Activated CD4-positive, alpha-beta memory T cell treated with anti-CD3 and anti-CD28 coated beads, Interleukin-2, amount 10 ng/mL, durations not matched to agents 7 days and 5 days (primary cell): ENCODE data around the gene KIF2C. TPM values are rescaled to one million over a fixed set of nuclear protein-coding genes. Genes with fewer than 3 reads are reported as not detected.
"Not testable (repeated sequence)": the region's sequence is repeated elsewhere in the genome, so short reads cannot be mapped to it uniquely, and the experiment has no call there.

ENCODE experiments used
- CTCF ChIA-PET: fragments of 350-600 bp; sonication (Branson Sonifier 250); formaldehyde crosslinking; loops from one replicate; lab custom pipeline; 2021; ENCODE audit warnings: antibody characterized with exemption, inconsistent platforms; lab: Charles Lee
- POLR2A ChIA-PET: fragments of 350-600 bp; sonication (Branson Sonifier 250); formaldehyde crosslinking; loops from one replicate; lab custom pipeline; 2021; ENCODE audit warnings: antibody characterized with exemption; lab: Charles Lee
- DNase-seq: peaks from one replicate; pipeline ENCODE4 v3.0.0-alpha.2; 2020
- H3K27ac Mint-ChIP-seq: one replicate; pipeline ENCODE4 v1.8.0; 2021; ENCODE audit warnings: mild to moderate bottlenecking, mixed read lengths
- H3K27me3 Mint-ChIP-seq: one replicate; pipeline ENCODE4 v1.8.0; 2021; ENCODE audit warnings: mixed read lengths
- H3K36me3 Mint-ChIP-seq: one replicate; pipeline ENCODE4 v1.8.0; 2021; ENCODE audit warnings: low read depth, mixed read lengths
- H3K4me1 Mint-ChIP-seq: one replicate; pipeline ENCODE4 v1.8.0; 2021; ENCODE audit warnings: mixed read lengths
- H3K4me3 Mint-ChIP-seq: one replicate; pipeline ENCODE4 v1.8.0; 2021; ENCODE audit warnings: mild to moderate bottlenecking, mixed read lengths
- H3K9me3 Mint-ChIP-seq: one replicate; pipeline ENCODE4 v1.8.0; 2021; ENCODE audit warnings: mixed read lengths
- total RNA-seq, 2 experiments: library from RNA; stranded (reverse); gene quantifications; one replicate each; pipeline ENCODE4 v1.2.3, GENCODE V29; 2021

Gene KIF2C
- total RNA-seq = 100 to 1,000 TPM; 105 to 106 TPM

DNA sequence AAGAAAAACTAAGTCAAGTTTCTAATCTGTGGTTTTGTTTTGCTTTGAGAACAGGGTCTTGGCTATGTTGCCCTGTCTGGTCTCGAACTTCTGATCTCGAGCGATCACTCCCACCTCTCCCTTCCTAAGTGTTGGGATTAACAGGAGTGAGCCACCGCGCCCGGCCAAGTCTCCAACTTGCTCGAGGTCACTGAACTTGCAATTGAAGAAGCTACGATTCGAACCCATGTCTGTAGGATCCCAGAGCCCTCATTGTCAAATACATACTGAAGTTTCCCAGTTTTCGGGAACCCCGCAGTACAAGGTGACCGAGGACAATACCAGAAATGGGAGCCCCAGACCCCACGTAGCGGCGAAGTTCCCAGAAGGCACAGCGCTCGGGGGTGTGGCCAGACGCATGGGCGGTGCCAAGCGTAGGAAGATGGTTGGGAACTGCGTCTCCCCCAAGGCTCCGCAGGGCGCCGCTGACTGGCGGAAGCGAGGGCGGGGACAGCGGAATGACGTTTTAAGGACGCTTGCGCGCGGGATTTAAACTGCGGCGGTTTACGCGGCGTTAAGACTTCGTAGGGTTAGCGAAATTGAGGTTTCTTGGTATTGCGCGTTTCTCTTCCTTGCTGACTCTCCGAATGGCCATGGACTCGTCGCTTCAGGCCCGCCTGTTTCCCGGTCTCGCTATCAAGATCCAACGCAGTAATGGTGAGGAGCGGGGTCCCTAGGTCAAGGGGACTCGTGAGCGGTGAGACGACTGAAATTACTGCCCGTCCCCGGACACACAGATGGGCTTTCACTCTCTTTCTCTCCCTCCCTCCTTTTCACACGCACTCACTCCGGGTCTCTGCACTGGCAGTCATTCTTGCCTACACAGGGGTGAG lies at the start of gene KIF2C:
TSS of gene KIF2C (plus strand) at position 531 of the 872 bp plus-strand sequence. CDS start at position 627, 96 bp downstream.
- Mint-ChIP-seq H3K9me3 (no peaks in the 10 kb centered on the region), H3K27me3 (peaks cover 3% of the 10 kb centered on the region), H3K27ac (peak within 1 kb of the TSS; percentile 84), H3K36me3 (peaks cover 43% of the 10 kb centered on the region), H3K4me1 (peaks cover 45% of the 10 kb centered on the region), H3K4me3 (peak within 1 kb of the TSS; percentile 91)
- ChIA-PET CTCF (interaction anchor here (1.4 to 3.0 kb wide), 2 partner anchors 9 to 36 kb away, joined by 3 to 31 read pairs; partner anchors contain the start of genes RNU5D-1 and RPS8), POLR2A (interaction anchor here (0.5 to 10.3 kb wide), 16 partner anchors 8 to 80 kb away, joined by 3 to 174 read pairs (median 4); partner anchors contain the start of genes BTBD19, RNU5D-1 and RPS8)
- DNase-seq = peak; percentile 98

DNA sequence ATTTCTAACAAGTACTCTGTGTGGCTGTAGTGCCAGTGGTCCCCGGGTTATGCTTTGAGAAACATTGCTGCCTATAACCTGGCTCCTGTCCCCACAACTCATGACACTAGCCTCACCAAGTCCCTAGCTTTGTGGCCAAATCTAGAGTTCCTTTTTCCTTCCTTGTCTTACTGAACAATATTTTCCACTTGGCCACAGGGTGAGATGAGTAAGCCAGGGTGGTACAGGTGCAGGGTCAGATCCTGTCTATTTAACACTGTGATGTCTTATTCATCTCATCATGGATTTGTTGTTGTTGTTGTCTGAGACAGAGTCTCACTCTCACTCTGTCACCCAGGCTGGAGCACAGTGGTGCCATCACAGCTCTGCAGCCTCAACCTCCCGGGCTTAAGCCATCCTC lies 46.5 kb upstream of the KIF2C start:
- Mint-ChIP-seq H3K9me3 (no peaks in the 10 kb centered on the region), H3K4me3 (no peak overlapping the region), H3K4me1 (peaks cover 21% of the 10 kb centered on the region), H3K27ac (no peak overlapping the region), H3K36me3 (no peaks in the 10 kb centered on the region), H3K27me3 (peaks cover 4% of the 10 kb centered on the region)
- ChIA-PET POLR2A (interaction anchor here (1.6 kb wide), 1 partner anchor 28 kb away, joined by 6 read pairs; no protein-coding TSS in a partner anchor), CTCF (interaction anchor here (1.2 to 1.8 kb wide), 2 partner anchors 19 to 40 kb away, joined by 4 to 6 read pairs; partner anchors contain the start of genes ARMH1 and TMEM53)
- no peak for DNase-seq

GRCh38 chr1:44693900-44694299 lies 45.7 kb upstream of the KIF2C start:
- ChIA-PET CTCF (no interaction called here), POLR2A (no interaction called here)
- no peak for DNase-seq
- peaks cover 21% of the 10 kb centered on the region for H3K4me1 Mint-ChIP-seq
- no peaks in the 10 kb centered on the region for H3K36me3 Mint-ChIP-seq
- no peak overlapping the region for H3K4me3 Mint-ChIP-seq
- H3K27me3 Mint-ChIP-seq = peaks cover 4% of the 10 kb centered on the region
- no peaks in the 10 kb centered on the region for H3K9me3 Mint-ChIP-seq
- no peak overlapping the region for H3K27ac Mint-ChIP-seq

- no peak overlapping the region for H3K27ac Mint-ChIP-seq
Observed at GRCh38 chr1:44694863-44695478, 44.7 kb upstream of the KIF2C start.

DNA sequence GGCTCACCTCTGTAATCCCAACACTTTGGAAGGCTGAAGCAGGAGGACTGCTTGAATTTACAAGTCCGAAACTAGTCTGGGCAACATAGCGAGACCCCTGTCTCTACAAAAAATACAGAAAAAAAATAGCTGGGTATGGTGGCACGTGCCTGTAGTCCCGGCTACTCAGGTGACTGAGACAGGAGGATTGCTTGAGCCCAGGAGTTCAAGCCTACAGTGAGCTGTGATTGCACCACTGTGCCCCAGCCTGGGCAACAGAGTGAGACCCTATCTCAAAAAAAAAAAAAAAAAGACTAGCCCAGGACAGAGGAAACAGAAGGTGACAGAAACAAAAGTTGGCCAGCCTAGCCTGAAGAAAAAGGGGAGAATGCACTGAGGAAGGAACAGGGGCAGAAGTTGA lies 44.0 kb upstream of the KIF2C start:
- no peaks in the 10 kb centered on the region for H3K9me3 Mint-ChIP-seq
- no peak overlapping the region for H3K27ac Mint-ChIP-seq
- POLR2A ChIA-PET = interaction anchor here (0.6 to 2.2 kb wide), 7 partner anchors 11 to 123 kb away, joined by 4 to 39 read pairs (median 5); partner anchors contain the start of genes ARMH1, RNU5D-1 and TMEM53
- DNase-seq = no peak
- CTCF ChIA-PET = interaction anchor here (1.5 to 2.9 kb wide), 3 partner anchors 11 to 63 kb away, joined by 3 to 16 read pairs (median 4); no protein-coding TSS in a partner anchor
- no peaks in the 10 kb centered on the region for H3K36me3 Mint-ChIP-seq
- peaks cover 21% of the 10 kb centered on the region for H3K4me1 Mint-ChIP-seq
- H3K4me3 Mint-ChIP-seq = no peak overlapping the region
- H3K27me3 Mint-ChIP-seq = peaks cover 4% of the 10 kb centered on the region

More at GRCh38 chr1:44694863-44695478, 44.7 kb upstream of the KIF2C start:
- Mint-ChIP-seq H3K27me3 (peaks cover 4% of the 10 kb centered on the region), H3K9me3 (no peaks in the 10 kb centered on the region), H3K36me3 (no peaks in the 10 kb centered on the region), H3K4me1 (peaks cover 21% of the 10 kb centered on the region), H3K4me3 (no peak overlapping the region)
- POLR2A ChIA-PET = interaction anchor here (0.7 to 0.8 kb wide), 2 partner anchors 27 to 35 kb away, joined by 3 to 4 read pairs; no protein-coding TSS in a partner anchor
- no peak for DNase-seq
- CTCF ChIA-PET = interaction anchor here (1.5 kb wide), 1 partner anchor 62 kb away, joined by 4 read pairs; no protein-coding TSS in a partner anchor

DNA sequence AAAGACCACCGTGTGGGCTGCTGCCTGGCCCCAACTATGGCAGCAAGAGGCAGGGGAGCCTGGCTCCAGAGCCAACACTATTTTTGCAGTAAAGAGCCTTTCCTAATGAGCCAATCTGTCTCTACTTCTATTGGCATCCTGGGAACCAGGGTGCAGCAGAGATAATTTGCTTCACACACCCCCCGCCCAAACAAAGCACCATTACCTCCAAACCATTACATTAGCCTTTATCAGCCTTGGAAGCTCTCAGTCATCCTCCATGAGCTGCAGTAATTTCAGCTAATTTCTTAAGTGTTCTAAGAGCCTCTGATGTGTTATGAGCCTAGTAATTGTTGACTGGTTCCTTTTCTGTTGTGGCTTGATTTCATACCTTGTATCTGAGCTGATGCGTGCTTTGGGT lies 43.5 kb upstream of the KIF2C start:
- no peaks in the 10 kb centered on the region for H3K36me3 Mint-ChIP-seq
- H3K27me3 Mint-ChIP-seq = peaks cover 4% of the 10 kb centered on the region
- no peaks in the 10 kb centered on the region for H3K9me3 Mint-ChIP-seq
- H3K4me1 Mint-ChIP-seq = peaks cover 21% of the 10 kb centered on the region
- ChIA-PET POLR2A (interaction anchor here (0.6 to 2.2 kb wide), 9 partner anchors 11 to 123 kb away, joined by 3 to 39 read pairs (median 5); partner anchors contain the start of genes ARMH1, RNU5D-1 and TMEM53), CTCF (interaction anchor here (0.6 to 2.9 kb wide), 12 partner anchors 11 to 141 kb away, joined by 3 to 16 read pairs (median 4); partner anchors contain the start of genes ARMH1, RNU5D-1 and TMEM53)
- H3K27ac Mint-ChIP-seq = no peak overlapping the region
- H3K4me3 Mint-ChIP-seq = no peak overlapping the region
- DNase-seq = no peak

DNA sequence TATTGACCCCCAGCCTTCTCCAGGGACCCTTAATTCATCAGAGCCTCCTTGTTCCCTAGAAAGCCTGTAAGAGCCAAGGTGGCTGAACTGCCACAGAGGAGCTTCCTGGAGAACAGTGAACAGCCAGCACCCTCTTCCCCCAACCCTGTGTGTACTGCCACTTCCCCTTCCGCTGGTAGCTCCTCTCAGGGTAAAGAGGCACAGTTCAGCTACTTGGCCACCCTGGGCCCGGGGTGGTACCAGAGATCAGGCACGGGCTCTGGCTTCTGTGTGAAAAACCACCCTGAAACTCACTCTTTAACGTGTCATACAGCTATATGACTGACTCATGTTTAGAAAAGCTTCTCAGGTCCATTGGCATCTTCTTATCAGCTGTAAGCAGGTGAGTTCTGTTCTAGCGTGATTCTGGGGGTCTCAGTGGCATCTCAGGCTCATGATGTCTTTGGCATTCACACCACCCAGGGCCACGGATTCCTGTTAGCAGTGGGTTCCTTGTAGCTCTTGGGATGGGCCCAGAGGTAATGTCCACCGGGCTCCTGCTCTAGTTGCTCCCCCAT lies 42.8 kb upstream of the KIF2C start:
- Mint-ChIP-seq H3K27me3 (no peaks in the 10 kb centered on the region), H3K4me3 (no peak overlapping the region), H3K4me1 (peaks cover 21% of the 10 kb centered on the region), H3K27ac (peak overlapping the region; percentile 83), H3K9me3 (no peaks in the 10 kb centered on the region), H3K36me3 (no peaks in the 10 kb centered on the region)
- ChIA-PET CTCF (interaction anchor here (0.9 to 2.9 kb wide), 12 partner anchors 10 to 607 kb away, joined by 3 to 16 read pairs (median 4); partner anchors contain the start of genes ARMH1, RNU5D-1 and TMEM53), POLR2A (interaction anchor here (0.7 to 2.2 kb wide), 9 partner anchors 10 to 123 kb away, joined by 3 to 39 read pairs (median 5); partner anchors contain the start of genes ARMH1, RNU5D-1 and TMEM53)
- DNase-seq = peak; percentile 58

GRCh38 chr1:44698138-44698537 lies 41.5 kb upstream of the KIF2C start:
- ChIA-PET CTCF (interaction anchor here (1.2 to 2.9 kb wide), 3 partner anchors 8 to 605 kb away, joined by 3 to 16 read pairs (median 3); no protein-coding TSS in a partner anchor), POLR2A (no interaction called here)
- no peaks in the 10 kb centered on the region for H3K36me3 Mint-ChIP-seq
- no peak overlapping the region for H3K4me3 Mint-ChIP-seq
- DNase-seq = no peak
- no peak overlapping the region for H3K27ac Mint-ChIP-seq
- peaks cover 20% of the 10 kb centered on the region for H3K4me1 Mint-ChIP-seq
- H3K27me3 Mint-ChIP-seq = no peaks in the 10 kb centered on the region
- H3K9me3 Mint-ChIP-seq = no peaks in the 10 kb centered on the region

DNA sequence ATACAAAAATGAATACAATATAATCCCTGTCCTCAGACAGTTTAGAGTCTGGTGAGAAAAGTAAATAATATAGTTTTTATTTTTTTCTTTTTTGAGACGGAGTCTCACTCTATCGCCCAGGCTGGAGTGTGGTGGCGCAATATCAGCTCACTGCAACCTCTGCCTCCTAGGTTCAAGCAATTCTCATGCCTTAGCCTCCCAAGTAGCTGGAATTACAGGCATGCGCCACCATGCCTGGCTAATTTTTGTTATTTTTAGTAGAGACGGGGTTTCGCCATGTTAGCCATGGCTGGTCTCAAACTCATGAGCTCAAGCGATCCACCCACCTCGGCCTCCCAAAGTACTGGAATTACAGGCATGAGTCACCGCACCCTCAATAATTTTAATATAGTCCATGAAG lies 40.3 kb upstream of the KIF2C start:
- H3K27me3 Mint-ChIP-seq, POLR2A ChIA-PET, H3K27ac Mint-ChIP-seq, H3K36me3 Mint-ChIP-seq, H3K9me3 Mint-ChIP-seq, DNase-seq, H3K4me3 Mint-ChIP-seq: not testable (repeated sequence)
- CTCF ChIA-PET = interaction anchor here (1.1 kb wide), 1 partner anchor 128 kb away, joined by 3 read pairs; no protein-coding TSS in a partner anchor
- H3K4me1 Mint-ChIP-seq = peaks cover 18% of the 10 kb centered on the region

DNA sequence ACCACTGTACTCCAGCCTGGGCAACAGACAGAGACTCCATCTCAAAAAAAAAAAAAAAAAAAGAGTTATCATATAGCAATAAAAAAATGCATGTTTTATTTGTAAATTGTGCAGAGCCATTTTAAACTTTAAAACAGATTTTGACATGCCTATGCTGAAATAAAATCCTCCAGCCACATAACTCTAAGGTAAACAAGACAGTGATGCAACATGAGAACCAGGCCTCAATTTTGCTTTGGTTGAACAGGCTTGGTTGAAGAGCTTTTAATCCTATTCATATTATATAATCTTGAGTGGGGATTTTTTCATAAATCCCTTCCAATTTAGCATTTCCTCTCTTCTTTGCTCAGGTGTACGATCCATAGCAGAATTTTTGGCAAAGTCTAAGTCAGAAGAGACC lies 39.1 kb upstream of the KIF2C start:
- no peak overlapping the region for H3K4me3 Mint-ChIP-seq
- CTCF ChIA-PET = interaction anchor here (0.6 to 1.1 kb wide), 2 partner anchors 129 to 1032 kb away, joined by 3 read pairs; no protein-coding TSS in a partner anchor

DNA sequence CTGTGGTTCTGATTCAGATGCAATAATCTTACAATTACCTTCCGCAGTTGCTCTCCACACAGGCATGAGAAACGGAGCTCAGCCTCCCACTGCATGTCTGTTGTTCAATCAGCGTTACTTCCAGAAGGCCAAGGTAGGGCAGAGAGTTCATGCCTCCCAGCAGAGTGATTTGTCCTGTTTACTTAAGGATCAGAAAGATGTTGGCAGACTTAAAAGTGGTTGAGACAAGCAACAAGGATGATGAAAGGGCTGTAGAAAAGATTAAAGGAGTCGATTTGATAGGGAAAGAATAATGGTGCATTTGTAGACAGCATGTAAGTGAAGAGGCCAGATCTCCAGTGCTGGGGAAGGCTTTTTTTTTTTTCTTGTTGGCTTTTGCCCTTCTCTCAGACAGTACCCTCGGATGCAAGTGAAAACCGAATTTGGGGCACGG lies 38.5 kb upstream of the KIF2C start:
- H3K4me1 Mint-ChIP-seq = peaks cover 16% of the 10 kb centered on the region
- ChIA-PET CTCF (interaction anchor here (0.6 kb wide), 1 partner anchor 1031 kb away, joined by 3 read pairs; no protein-coding TSS in a partner anchor), POLR2A (no interaction called here)
- H3K27ac Mint-ChIP-seq = no peak overlapping the region
- H3K4me3 Mint-ChIP-seq = no peak overlapping the region
- H3K9me3 Mint-ChIP-seq = no peaks in the 10 kb centered on the region
- H3K27me3 Mint-ChIP-seq = peaks cover 2% of the 10 kb centered on the region
- DNase-seq = no peak
- H3K36me3 Mint-ChIP-seq = no peaks in the 10 kb centered on the region

More for the DNA sequence above, 39.1 kb upstream of the KIF2C start:
- Mint-ChIP-seq H3K27me3 (no peaks in the 10 kb centered on the region), H3K9me3 (no peaks in the 10 kb centered on the region), H3K27ac (no peak overlapping the region), H3K4me1 (peaks cover 18% of the 10 kb centered on the region), H3K36me3 (no peaks in the 10 kb centered on the region)
- DNase-seq = no peak
- POLR2A ChIA-PET = no interaction called here

DNA sequence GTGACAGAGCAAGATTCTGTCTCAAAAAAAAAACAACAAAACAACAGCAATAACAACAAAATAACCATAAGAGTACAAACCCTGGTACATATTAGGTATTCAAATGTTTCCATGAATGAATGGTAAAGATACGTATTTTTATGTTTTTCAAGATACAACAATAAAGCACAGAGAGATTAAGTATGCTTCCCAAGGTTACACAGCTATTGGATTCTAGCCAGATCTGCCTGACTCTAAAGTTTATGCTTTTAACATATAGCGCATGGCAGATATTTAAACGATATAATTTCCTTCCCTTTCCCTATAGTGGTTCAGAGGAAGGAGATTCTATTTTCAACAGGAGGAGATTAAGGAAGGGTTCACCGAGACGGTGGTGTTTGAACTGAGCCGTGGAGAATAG lies 34.2 kb upstream of the KIF2C start:
- no peak overlapping the region for H3K4me3 Mint-ChIP-seq
- DNase-seq = no peak
- peaks cover 7% of the 10 kb centered on the region for H3K27me3 Mint-ChIP-seq
- H3K4me1 Mint-ChIP-seq = peaks cover 14% of the 10 kb centered on the region
- no peaks in the 10 kb centered on the region for H3K36me3 Mint-ChIP-seq
- POLR2A ChIA-PET = interaction anchor here (3.9 kb wide), 1 partner anchor 16 kb away, joined by 24 read pairs; no protein-coding TSS in a partner anchor
- no peak overlapping the region for H3K27ac Mint-ChIP-seq
- no peaks in the 10 kb centered on the region for H3K9me3 Mint-ChIP-seq
- CTCF ChIA-PET = interaction anchor here (0.9 to 2.5 kb wide), 2 partner anchors 8 to 16 kb away, joined by 3 to 16 read pairs; no protein-coding TSS in a partner anchor
